ENCODE results near the gene MYO18B. TPM values are rescaled to one million over a fixed set of nuclear protein-coding genes. Genes with fewer than 3 reads are reported as not detected.

Gene MYO18B
- total RNA-seq, 4 donors from 2014 or later: under 0.01 to 0.50 (median 0.13) TPM

- no peaks in the 10 kb centered on the region for H3K9me3 ChIP-seq
- peaks cover 0 to 41% (median 0%) of the 10 kb centered on the region in 4 donors for H3K27me3 ChIP-seq
- 43% methylated on average over 8 of the region's 8 CpGs for WGBS
- H3K27ac ChIP-seq (replicated peaks in 1 of 4): no peak overlapping the region
- peaks cover 0 to 15% (median 0%) of the 10 kb centered on the region in 4 donors for H3K36me3 ChIP-seq
- intact Hi-C loops (cut with DNase I): no loop called here
- H3K4me1 ChIP-seq: peaks cover 0 to 2% (median 0%) of the 10 kb centered on the region in 4 donors
- TF ChIP-seq POLR2A (IDR thresholded peaks at IDR 0.05; ENCODE audit: low read depth) (no peak), EP300 (IDR thresholded peaks at IDR 0.05) (no peak), CTCF (IDR thresholded peaks at IDR 0.05) (no peak), POLR2AphosphoS5 (IDR thresholded peaks at IDR 0.05) (no peak)
- DNase-seq (ENCODE audit: extremely low spot score): no peak
- H3K4me3 ChIP-seq: no peak overlapping the region
Observed at GRCh38 chr22:25987948-25988347, 246.0 kb downstream of the MYO18B start.

- peaks cover 0 to 34% (median 0%) of the 10 kb centered on the region in 4 donors for H3K27me3 ChIP-seq
- H3K9me3 ChIP-seq: no peaks in the 10 kb centered on the region
- intact Hi-C loops (cut with DNase I): no loop called here
- no peak overlapping the region for H3K27ac ChIP-seq (replicated peaks in 1 of 4)
- H3K4me3 ChIP-seq: no peak overlapping the region
- 79% methylated on average over 8 of the region's 8 CpGs for whole genome bisulfite sequencing
- no peak for DNase-seq (ENCODE audit: extremely low spot score)
- peaks cover 0 to 26% (median 0%) of the 10 kb centered on the region in 4 donors for H3K36me3 ChIP-seq
- TF ChIP-seq EP300 (IDR thresholded peaks at IDR 0.05): no peak
- TF ChIP-seq POLR2A (IDR thresholded peaks at IDR 0.05; ENCODE audit: low read depth): no peak
- no peak for TF ChIP-seq POLR2AphosphoS5 (IDR thresholded peaks at IDR 0.05)
- TF ChIP-seq CTCF (IDR thresholded peaks at IDR 0.05): no peak
- H3K4me1 ChIP-seq: no peaks in the 10 kb centered on the region
Observed at GRCh38 chr22:25990940-25991339, 249.0 kb downstream of the MYO18B start.

GRCh38 chr22:25992331-25992730, 250.3 kb downstream of the MYO18B start:
- TF ChIP-seq EP300 (IDR thresholded peaks at IDR 0.05): no peak
- TF ChIP-seq POLR2A (IDR thresholded peaks at IDR 0.05; ENCODE audit: low read depth): no peak
- no peak for TF ChIP-seq CTCF (IDR thresholded peaks at IDR 0.05)
- TF ChIP-seq POLR2AphosphoS5 (IDR thresholded peaks at IDR 0.05): no peak
- WGBS: 82% methylated on average over 5 of the region's 12 CpGs
- H3K36me3 ChIP-seq: peaks cover 0 to 26% (median 0%) of the 10 kb centered on the region in 4 donors
- no peak overlapping the region for H3K27ac ChIP-seq (replicated peaks in 1 of 4)
- intact Hi-C loops (cut with DNase I): no loop called here
- peaks cover 0 to 1% (median 0%) of the 10 kb centered on the region in 4 donors for H3K4me1 ChIP-seq
- H3K27me3 ChIP-seq: peaks cover 0 to 25% (median 0%) of the 10 kb centered on the region in 4 donors
- H3K9me3 ChIP-seq: no peaks in the 10 kb centered on the region
- DNase-seq (ENCODE audit: extremely low spot score): no peak
- H3K4me3 ChIP-seq: no peak overlapping the region

GRCh38 chr22:25996669-25997068, 254.7 kb downstream of the MYO18B start:
- no peak for DNase-seq (ENCODE audit: extremely low spot score)
- peaks cover 0 to 22% (median 0%) of the 10 kb centered on the region in 4 donors for H3K27me3 ChIP-seq
- H3K9me3 ChIP-seq: no peaks in the 10 kb centered on the region
- WGBS: 71% methylated on average over 7 of the region's 7 CpGs
- peaks cover 0 to 22% (median 0%) of the 10 kb centered on the region in 4 donors for H3K36me3 ChIP-seq
- TF ChIP-seq POLR2A (IDR thresholded peaks at IDR 0.05; ENCODE audit: low read depth) (no peak), CTCF (IDR thresholded peaks at IDR 0.05) (no peak), EP300 (IDR thresholded peaks at IDR 0.05) (no peak), POLR2AphosphoS5 (IDR thresholded peaks at IDR 0.05) (no peak)
- H3K4me3 ChIP-seq: no peak overlapping the region
- intact Hi-C loops (cut with DNase I): no loop called here
- H3K27ac ChIP-seq (replicated peaks in 1 of 4): no peak overlapping the region
- peaks cover 0 to 6% (median 0%) of the 10 kb centered on the region in 4 donors for H3K4me1 ChIP-seq

Data from esophagus muscularis mucosa (tissue), 4 donors.